NAMALWA (cell line): ENCODE results near the gene HIPK1.

Experiments used
- DNase-seq: peaks from one replicate; pipeline ENCODE4 v3.0.0-alpha.2; 2015; ENCODE audit warnings: low spot score

The HIPK1 gene

DNA sequence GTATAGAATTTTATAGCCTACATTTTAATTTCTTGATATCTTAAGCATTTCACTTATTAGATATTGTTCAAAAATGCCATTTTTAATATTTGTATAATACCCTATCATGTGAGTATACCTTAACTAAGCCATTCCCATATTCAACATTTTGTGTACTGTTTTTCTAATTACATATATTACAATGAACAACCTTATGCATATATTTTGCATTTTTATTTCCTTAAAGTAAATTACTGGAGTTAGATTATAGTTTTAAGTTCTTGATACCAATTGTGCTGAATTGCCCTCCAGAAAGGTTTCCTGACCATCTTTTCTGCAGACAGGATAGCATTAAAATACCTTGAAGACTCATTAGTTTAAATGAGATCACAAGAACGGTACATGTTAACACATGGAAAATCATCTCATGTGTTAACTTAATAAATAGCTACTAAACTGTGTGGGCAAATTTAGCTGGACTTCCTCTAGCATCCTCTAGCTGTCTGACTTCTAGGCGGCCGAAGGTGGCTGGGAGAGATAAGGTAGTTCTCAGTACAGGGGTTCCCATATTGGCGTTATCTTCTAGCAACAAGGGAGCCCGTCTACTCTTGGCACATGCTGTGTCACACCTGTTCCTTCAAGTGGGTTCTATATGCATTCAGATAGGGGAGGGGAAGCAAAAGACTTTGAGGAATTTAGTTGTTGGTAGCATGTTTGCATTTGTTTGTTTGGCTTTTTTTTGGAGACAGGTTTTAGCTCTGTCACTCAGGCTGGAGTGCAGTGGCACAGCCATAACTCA, 15.0 kb upstream of the HIPK1 start:
- no peak for DNase-seq

DNA sequence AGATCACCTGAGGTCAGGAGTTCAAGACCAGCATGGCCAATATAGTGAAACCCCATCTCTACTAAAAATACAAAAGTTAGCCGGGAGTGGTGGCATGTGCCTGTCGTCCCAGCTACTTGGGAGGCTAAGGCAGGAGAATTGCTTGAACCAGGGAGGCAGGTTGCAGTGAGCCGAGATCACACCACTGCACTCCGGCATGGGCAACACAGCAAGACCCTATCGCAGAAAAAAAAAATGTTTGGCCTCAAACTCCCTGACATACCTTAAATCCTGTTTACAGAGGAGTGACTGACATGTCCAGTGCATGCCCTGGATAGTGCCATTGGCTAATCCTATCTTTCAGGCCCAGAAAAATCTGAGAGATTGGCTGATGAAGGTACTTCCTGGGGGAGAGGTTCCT, 12.2 kb upstream of the HIPK1 start:
- DNase-seq = no peak

DNA sequence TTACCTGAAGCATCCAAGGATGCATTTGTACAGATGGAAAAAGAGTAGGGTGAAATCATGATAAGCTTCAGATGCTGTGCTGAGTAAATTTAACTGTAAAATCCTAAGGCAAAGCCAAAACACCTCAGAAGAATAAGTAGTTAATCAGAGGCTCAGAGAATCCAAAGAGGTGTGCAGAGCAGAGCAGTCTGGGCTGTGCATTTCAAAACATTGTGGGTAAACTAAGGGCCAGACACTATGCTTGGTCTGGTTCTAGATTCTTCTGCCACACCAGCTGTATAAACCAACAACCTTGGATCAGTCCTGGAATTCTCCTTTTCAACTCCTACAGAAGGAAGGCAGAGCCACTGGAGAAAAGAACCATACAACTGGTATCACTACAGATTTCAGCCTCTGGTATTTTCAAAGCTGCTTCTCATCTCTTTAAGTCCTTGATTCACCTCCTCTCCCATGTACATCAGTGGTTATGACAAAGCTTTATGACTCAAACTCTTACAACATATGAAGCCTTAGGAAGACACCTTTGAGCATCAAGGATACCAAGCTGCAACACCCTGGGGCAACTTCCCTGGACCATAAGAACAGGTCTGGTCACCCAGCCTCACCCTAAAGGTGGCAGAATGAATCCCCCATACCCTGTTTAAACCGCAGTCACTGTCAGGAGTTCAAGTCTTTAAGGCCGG, 11.6 kb upstream of the HIPK1 start:
- no peak for DNase-seq

DNA sequence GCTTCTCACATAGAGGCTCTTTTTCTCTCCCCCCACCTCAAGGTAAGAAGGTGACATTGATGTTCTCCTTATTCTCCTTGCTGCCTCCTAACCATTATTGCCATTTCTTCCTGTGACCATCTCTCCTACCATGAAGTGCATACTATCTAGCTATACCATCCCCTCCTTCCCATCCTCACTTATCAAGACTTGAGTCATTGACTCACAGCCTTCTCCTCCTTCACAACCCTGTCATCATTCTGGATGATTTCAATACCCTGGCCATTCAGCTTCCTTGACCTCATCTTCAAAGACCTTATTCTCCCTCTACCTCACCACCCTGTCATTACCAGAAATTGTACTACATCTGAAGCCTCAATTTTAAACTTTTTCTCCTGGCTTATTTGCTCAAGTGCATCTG, 10.9 kb upstream of the HIPK1 start:
- no peak for DNase-seq

DNA sequence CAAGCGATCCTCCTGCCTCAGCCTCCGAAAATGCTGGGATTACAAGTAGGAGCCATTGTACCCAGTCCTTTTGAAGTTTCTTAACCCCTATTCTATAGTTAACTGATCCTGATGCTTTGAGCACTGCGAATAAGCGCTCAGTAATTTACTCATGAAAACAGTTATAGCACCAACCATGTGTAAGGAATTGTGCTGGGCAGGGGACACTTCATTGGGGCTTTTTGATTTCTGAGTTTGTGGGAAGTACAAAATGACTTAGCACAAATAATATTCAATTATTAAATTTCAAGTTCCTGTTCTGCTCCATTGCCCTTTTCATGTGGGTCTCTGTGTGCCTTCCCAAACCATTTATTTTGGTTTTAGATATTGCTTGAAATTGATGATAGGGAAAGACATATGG, 6.2 kb upstream of the HIPK1 start:
- no peak for DNase-seq

DNA sequence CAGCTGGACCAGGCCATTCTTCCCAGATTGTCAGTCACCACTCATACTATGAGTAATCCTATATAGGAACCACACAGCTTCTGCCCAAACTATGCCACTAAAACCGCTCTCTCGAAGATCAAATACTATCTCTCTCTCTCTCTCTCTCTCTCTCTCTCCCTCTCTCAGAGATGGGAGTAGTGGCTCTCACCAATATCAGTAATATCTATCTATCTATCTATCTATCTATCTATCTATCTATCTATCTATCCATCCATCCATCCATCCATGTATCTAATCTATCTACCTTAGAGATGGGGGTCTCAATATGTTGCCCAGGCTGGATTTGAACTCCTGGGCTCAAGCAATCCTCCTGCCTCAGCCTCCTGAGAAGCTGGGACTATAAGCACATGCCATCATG, 4.7 kb upstream of the HIPK1 start:
- DNase-seq = no peak

DNA sequence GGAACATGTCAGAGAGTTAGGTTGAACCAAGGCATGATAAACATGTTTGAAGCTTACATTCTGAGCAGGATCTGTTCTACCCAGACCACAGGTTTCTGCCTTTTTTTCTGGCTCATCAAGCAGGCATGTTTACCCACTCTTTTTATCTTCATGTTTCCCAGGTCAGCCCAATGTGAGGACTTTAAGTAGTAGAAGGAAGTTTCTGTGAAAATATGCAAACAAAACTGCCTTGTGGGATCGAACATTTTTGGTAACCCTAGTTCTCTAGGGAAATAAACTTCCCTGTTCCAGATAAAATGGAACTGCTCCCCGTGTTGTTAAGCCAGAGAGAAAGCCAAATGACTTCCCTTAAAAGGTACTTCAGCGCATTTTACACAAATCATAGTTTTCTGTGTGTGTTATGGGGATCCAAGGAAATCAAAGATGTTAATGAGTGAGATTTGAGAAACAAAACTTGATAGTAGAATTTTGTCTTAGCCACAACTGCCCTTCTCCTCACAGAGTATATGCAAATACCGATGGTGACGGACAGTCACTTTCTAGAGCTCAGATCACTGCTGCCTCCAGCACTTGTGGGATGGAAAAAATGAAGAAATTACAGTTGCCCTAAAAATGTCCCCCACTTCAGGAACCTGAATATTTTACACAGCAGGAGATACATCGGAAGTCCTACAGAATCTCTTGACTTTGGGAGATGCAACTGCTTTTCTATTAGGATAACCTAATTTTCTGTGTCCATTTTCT, 765 bp upstream of the HIPK1 start:
- DNase-seq = peak; percentile 72

DNA sequence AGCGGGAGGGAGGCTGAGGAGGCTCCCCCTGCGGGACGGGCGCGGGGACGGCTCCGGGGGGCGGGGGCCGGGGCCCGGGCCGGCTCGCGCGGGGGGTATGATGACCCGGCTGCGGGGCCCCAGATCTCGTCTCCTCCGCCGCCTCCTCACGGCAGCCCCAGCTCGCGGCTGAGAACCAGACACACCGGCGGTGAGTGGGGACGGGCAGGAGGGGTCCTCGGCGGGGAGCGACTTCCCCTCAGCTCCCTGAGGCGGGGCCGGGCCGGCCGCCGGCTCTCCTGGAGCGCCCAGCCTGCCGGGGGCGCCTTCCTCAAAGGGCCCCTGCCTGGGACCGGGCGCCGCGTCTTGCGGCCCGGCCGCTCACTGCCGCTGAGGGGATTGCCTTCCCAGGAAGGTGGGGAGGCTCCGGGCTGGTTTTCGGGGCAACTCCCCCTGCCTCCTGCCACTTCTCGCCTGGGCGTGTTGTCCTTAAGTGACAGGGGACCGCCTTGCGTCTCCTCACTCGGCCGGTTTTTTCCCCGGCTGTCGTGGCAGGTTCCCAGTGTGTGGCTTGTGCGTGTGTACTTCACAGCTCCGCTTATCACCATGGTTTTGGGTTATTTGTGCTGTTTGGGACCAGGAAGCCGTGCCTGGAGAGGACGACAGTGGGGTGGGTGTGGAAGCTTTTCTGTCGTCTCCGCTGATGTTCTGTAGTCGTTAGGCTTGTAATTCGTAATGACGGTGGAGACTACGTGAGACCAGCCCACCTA, 800 bp downstream of the HIPK1 start:
- peak; percentile 73 for DNase-seq

DNA sequence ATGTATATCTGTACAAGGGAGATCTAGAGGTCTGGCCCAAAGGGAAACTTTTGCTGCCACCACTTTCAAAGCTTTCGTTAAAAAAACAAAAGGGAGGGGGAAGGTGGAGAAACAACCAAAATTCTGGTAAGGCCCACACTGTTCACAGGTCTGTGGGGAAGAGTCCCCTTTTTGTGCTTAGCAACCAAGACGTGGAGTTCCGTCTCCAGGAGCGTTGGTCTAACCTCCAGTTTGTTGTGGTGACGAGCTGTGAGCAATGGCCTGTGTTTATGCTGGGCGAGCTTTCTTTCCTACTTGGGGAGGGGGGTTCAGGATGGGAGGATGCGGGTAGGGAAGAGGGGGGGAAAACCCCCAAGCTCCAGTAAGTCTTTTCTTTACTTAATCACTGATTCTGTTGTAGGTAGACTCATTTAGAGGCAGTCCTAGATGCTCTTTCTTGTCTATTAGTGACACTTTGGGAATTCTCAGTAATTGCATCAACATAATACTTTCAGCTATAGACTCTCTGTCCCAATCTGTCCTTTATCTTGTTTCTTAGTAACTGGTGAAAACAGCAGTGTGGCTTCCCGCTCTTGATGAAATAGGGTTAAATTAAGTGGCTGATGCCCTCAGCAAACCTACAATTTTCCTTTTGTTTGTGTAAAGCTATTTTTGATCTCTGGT, 1.5 kb downstream of the HIPK1 start:
- peak; percentile 80 for DNase-seq

DNA sequence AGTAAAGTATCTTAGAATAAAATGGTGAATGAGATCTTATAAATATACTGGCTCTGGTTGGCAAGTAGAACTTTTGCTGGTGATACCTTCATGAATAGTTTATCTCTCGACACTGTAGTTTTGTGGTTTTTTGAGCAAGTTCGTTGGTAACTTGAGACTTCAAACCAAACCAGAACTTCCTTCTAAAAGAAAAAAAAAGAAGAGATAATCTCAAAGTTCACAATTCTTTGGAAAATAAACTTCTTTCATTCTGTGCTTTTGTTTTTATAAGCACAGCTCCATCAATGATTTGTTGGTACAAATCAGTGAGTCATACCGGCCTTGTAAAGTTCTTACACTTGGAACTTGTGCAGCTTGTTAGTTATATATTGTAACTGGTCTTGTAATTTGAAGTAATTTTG, 2.3 kb downstream of the HIPK1 start:
- DNase-seq = peak; percentile 23

DNA sequence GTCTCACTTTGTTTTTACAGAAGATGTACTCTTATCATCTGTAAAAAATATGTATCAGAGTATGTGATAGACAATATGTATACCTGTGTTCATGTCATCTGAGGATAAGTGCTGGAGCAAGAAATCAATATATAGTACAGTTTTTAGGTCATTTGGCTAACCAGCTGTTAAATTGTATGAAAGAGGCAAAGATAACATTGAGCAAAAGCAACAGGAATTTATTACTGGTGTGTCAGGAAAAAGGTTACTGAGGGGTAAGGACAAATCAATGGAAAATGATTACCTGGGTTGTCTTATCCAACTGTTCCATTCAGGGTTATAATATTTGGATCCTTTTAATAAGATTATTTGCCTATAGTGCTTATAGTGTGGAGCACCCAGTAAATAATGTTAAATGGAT, 4.9 kb downstream of the HIPK1 start:
- no peak for DNase-seq

DNA sequence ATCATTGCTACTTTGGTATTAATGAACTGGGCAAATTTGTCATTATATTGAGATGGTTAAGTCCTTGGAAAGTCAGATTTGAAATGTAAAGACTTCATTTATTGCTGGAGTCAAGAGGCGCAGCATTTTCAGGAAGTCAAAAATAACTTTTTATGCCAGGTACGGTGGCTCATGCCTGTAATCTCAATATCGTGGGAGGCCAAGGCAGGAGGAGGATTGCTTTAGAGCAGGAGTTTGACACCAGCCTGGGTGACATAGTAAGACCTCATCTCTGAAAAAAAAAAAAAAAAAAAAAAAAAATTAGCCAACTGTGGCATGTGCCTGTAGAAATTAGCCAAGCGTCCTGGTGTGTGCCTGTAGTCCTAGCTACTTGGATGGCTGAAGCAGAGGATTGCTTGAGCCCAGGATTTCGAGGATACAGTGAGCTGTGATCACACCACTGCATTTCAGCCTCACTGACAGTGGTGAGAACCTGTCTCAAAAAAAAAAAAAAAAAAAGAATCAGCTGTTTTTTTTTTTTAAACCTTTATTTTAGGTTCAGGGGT, 5.5 kb downstream of the HIPK1 start:
- DNase-seq = no peak

DNA sequence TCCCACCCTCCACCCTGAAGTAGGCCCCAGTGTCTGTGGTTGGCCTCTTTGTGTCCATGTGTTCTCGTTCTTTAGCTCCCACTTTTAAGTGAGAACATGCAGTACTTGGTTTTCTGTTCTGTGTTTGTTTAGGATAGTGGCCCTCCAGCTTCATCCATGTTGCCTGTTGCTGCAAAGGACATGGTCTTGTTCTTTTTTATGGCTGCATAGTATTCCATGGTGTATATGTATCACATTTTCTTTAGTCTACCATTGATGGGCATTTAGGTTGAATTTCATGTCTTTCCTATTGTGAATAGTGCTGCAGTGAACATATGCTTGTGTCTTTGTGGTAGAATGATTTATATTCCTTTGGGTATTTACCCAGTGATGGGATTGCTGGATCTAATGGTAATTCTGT, 6.1 kb downstream of the HIPK1 start:
- DNase-seq = no peak

DNA sequence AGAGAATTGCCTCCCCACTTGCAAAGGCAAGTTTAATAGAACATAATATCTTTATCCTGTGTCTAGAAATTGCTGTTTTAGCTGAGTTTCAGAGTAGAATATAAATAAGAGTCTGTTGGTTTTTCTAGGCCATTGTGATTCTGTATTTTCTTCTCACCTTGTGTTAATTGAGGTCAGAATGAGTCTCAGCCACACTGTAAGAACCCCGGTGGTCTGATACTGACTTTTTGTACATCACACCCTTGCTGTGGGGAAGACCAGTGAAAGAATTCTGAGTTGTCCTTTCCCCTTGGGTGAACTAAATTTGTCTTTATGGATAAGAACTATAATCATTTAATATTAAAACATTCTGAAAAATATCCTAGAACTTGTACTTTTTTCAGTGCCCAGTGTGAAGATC, 6.8 kb downstream of the HIPK1 start:
- no peak for DNase-seq

DNA sequence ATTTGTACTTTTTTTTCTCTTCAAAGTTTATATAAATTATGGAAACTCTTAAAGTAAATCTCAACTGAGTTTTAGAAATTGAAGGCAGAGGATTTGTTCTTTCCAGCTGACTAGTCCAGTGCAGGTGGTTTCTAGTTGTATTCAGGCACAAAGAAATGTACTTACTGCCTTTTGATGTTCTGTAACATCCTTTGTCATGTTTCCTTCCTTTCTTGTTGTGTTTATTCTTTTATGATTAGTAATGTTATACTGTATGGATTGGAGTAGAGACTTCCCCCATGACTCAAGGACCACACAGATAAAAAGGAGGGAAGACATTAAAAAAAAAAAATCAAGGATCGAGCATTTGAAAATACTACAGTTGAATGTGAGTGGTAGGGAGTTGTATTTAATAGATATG, 8.0 kb downstream of the HIPK1 start:
- DNase-seq = no peak

DNA sequence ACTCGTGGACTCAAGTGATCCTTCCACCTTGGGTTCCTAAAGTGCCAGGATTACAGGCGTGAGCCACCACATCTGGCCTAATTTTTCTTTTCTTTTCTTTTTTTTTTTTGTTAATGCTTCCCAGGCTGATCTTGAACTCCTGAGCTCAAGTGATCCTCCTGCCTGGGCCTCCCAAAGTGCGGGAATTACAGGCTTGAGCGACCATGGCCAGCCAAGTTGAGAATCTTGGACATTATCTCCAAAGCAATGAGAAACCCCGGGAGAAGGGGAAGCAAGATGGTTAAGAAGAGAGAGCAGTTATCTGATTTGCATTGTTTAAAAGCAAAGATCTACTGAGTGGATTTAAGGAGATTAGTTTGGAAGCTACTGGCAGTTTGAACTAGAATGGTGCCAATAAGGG, 9.1 kb downstream of the HIPK1 start:
- no peak for DNase-seq

DNA sequence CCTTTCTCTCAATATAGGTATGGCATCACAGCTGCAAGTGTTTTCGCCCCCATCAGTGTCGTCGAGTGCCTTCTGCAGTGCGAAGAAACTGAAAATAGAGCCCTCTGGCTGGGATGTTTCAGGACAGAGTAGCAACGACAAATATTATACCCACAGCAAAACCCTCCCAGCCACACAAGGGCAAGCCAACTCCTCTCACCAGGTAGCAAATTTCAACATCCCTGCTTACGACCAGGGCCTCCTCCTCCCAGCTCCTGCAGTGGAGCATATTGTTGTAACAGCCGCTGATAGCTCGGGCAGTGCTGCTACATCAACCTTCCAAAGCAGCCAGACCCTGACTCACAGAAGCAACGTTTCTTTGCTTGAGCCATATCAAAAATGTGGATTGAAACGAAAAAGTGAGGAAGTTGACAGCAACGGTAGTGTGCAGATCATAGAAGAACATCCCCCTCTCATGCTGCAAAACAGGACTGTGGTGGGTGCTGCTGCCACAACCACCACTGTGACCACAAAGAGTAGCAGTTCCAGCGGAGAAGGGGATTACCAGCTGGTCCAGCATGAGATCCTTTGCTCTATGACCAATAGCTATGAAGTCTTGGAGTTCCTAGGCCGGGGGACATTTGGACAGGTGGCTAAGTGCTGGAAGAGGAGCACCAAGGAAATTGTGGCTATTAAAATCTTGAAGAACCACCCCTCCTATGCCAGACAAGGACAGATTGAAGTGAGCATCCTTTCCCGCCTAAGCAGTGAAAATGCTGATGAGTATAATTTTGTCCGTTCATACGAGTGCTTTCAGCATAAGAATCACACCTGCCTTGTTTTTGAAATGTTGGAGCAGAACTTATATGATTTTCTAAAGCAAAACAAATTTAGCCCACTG, 11.5 kb downstream of the HIPK1 start:
- DNase-seq = no peak

DNA sequence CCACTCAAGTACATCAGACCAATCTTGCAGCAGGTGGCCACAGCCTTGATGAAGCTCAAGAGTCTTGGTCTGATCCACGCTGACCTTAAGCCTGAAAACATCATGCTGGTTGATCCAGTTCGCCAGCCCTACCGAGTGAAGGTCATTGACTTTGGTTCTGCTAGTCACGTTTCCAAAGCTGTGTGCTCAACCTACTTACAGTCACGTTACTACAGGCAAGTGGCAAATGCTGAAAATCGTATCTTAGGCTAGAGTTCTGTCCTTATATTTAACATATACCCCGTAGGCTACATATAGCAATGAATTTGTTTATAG, 12.1 kb downstream of the HIPK1 start:
- DNase-seq = no peak

DNA sequence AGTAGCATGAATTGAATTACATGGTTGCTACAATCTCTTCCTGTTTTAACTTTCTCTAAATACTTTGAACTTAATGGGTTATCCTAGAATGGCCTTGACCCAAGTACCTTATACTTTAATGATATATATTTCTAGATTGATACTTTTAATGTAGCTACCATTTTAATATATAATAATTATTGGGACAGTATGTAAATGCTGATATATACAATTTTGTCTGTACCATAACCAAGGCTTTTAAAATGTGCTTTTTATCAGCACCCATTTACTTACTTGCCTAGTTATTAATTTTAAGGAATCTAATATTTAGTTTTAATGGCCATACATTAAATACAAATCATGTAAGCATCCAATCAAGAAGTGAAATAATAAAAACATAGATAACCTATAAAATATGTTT, 13.4 kb downstream of the HIPK1 start:
- no peak for DNase-seq

DNA sequence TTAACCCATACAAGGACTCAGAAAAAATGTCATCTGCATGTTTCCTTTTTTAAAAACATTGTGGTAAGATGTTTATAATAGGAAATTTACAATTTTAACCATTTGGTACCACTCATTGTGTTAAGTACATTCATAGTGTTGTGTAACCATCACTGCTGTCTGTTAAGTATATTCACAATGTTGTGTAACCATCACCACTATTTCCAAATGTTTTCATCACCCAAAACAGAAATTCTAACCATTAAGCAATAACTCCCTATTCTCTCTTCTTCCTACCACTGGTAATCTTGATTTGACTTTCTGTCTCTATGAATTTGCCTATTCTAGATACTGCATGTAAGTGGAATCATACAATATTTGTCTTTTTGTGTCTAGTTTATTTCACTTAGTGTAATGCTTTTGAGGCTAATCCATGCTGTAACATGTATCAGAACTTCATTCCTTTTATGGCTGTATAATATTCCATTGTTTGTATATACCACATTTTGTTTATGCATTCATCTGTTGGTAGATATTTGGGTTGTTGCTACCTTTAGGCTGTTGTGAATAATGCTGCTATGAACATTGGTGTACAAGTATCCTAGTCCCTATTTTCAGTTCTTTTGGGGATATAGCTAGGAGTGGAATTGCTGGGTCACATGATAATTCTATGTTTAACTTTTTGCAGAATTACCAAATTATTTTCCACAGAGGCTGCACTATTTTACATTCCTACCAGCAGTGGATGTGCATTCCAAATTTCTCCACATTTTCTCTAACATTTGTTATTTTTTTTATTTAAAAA, 14.1 kb downstream of the HIPK1 start:
- DNase-seq = no peak
